Right hindlimb (tissue), 1 donor: ENCODE results near the gene GPR132.
"Not testable (repeated sequence)": the region's sequence is repeated elsewhere in the genome, so short reads cannot be mapped to it uniquely, and the experiment has no call there.

ENCODE experiments used
- DNase-seq: peaks from one replicate; pipeline ENCODE4 v3.0.0-alpha.2; 2018

Gene GPR132

DNA sequence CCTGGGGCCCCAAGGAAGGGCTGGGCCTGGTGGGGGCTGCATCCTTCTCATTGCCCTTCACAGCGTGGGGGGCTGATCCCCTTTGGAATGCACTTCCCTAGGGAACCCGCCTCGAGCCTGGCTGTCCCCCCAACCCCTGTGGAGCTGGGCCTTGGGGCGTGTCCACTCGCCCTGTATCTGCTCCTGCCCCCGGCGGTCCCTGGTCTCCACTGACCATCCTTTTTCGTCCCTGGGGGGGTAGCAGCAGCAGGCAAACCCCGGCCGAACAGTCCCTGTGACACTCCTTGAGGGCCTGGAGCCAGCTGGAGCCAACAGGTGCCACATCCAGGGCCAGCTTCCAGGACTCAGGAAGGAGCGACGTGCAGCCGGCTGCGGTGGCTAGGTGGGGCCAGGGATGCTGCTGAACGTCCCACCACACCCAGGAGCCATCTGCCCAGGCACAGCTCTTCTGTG lies 9.4 kb upstream of the GPR132 start:
- DNase-seq, result peak; percentile 30

- DNase-seq, result peak; percentile 18
These were observed 8.7 kb upstream of the GPR132 start for GRCh38 chr14:105073720-105074600.

- no peak for DNase-seq
These were observed 7.9 kb upstream of the GPR132 start for GRCh38 chr14:105072892-105073719.

- no peak for DNase-seq
These were observed 7.2 kb upstream of the GPR132 start for GRCh38 chr14:105072381-105072861.

DNA sequence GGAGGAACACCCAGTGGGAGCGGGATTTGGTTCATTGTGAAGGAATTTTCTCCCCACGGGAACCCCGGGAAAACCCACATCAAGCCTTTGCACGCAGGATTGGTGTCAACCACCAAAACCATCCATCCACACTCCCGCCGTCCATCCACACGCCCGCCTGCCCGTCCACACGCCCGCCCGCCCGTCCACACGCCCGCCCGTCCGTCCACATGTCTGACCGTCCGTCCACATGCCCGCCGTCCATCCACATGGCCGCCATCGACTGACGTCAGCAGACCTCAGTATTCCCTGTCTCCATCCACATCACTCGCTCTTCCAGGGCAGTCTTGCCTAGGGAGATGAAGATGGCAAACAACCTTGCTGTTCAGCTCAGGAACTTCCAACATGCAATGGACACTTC lies 6.7 kb upstream of the GPR132 start:
- no peak for DNase-seq

GRCh38 chr14:105071326-105071725 lies 6.1 kb upstream of the GPR132 start:
- DNase-seq, result no peak

DNA sequence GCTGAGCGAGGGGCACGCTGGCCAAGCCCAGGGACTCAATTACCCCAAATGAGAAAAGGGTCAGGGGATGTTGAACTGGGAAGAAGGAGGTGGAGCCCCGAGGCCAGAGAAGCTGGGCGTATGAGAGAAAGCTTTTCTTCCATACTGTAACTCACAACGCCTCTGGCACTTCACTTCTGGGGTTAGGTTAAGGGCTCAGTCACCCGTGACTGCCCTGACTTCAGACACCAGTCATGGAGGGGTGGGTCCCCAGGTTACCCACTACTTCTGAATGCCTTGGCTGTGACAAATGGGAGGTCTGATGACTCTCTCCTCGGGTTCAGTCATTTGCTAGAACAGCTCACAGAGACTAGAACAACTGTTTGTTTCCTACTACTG lies 5.5 kb upstream of the GPR132 start:
- DNase-seq, result no peak

GRCh38 chr14:105069871-105070759 lies 4.9 kb upstream of the GPR132 start:
- DNase-seq, result no peak

DNA sequence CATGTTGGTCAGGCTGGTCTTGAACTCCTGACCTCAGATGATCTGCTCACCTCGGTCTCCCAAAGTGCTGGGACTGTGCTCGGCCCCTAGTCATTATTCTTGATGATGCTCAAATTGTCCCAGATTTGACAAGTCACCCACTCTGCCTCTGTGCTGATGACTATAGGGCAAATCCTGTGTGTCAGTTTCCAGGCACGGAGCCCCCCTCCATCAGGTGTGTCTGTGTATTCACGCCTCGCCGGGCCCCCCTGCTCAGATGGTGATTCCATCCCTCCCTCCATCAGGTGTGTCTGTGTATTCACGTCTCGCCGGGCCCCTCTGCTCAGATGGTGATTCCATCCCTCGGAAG lies 4.3 kb upstream of the GPR132 start:
- DNase-seq, result no peak

DNA sequence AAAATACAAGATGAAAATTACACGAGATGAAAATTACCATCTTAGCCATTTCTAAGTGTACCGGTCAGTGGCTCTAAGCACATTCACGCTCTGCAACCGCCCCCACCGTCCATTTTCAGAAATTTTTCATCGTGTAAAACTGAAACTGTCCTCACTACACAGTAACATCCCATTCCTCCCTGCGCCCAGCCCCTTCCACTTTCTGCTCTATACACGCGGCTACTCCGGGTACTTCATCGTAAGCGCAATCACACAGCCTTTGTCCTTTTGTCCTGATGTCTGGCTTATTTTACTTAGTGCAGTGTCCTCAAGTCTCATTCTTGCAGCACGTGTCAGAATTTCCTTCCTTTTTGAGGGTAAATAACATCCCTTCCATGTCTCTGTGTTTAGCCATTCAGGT lies 3.6 kb upstream of the GPR132 start:
- DNase-seq, result no peak

GRCh38 chr14:105067969-105068301 lies 2.7 kb upstream of the GPR132 start:
- DNase-seq, result no peak

- no peak for DNase-seq
These were observed 2.1 kb upstream of the GPR132 start for GRCh38 chr14:105067140-105067968.

GRCh38 chr14:105066240-105067071 lies 1.2 kb upstream of the GPR132 start:
- no peak for DNase-seq

- no peak for DNase-seq
These were observed 498 bp downstream of the GPR132 start for GRCh38 chr14:105064721-105065143.

- DNase-seq, result no peak
These were observed 1.2 kb downstream of the GPR132 start for GRCh38 chr14:105064001-105064400.

DNA sequence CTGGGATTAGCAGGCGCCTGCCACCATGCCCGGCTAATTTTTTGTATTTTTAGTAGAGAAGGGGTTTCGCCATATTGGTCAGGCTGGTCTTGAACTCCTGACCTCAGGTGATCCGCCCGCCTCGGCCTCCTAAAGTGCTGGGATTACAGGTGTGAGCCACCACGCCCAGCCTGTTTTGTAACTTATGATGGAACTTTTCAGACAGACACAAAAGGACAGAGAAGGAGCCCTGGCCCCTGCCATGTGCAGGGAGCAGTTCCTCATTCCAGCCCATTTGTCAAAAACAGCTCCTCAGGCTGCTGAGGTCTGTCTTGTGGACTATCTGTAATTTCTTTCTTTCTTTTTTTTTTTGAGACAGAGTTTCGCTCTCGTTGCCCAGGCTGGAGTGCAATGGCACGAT lies 1.7 kb downstream of the GPR132 start:
- not testable (repeated sequence) for DNase-seq

DNA sequence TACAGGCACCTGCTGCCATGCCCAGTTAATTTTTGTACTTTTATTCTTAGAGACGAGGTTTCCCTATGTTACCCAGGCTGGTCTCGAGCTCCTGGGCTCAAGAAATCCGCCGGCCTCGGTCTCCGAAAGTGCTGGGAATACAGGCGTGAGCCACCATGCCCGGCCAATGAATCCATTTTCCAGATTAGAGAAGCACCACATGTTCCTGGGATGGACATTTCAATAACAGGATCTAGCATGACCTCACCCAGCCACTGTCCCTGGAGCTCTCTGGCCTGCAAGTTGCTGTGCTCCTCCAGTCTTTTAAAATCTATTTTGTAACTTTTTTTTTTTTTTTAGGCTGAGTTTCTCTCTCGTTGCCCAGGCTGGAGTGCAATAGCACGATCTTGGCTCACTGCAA lies 2.2 kb downstream of the GPR132 start:
- no peak for DNase-seq

GRCh38 chr14:105062048-105062433 lies 3.2 kb downstream of the GPR132 start:
- no peak for DNase-seq

GRCh38 chr14:105061428-105062047 lies 3.7 kb downstream of the GPR132 start:
- DNase-seq, result no peak

GRCh38 chr14:105060751-105061427 lies 4.3 kb downstream of the GPR132 start:
- peak; percentile 78 for DNase-seq
